HG03432 (cell line): Measurements from ENCODE around the gene NDUFA13.

Experiments
- ATAC-seq: cut with Tn5 transposase; IDR thresholded peaks from one replicate; pipeline ENCODE4 v1.9.1; 2021; ENCODE audit warnings: mild to moderate bottlenecking, moderate library complexity; ENCODE audit not compliant: unreplicated experiment

NDUFA13 gene

DNA sequence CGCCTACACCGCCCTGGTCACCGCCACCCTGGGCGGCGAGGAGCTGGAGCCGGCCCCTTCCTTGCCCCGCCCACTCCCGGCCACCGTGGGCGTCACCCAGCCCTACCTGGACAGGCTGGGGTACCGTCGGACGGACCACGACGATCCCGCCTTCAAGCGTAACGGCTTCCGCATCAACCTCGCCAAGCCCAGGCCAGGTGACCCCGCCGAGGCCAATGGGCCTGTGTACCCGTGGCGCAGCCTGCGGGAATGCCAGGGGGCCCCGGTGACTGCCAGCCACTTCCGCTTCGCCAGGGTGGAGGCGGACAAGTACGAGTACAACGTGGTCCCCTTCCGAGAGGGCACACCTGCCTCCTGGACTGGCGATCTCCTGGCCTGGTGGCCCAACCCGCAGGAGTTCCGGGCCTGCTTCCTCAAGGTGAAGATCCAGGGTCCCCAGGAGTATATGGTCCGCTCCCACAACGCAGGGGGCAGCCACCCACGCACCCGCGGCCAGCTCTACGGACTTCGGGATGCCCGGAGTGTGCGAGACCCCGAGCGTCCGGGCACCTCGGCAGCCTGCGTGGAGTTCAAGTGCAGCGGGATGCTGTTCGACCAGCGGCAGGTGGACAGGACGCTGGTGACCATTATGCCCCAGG is 29.0 kb downstream of the NDUFA13 start:
- no peak for ATAC-seq

- no peak for ATAC-seq
Measured at GRCh38 chr19:19545707-19546106, 29.7 kb downstream of the NDUFA13 start.

GRCh38 chr19:19546751-19547162 is 30.7 kb downstream of the NDUFA13 start:
- ATAC-seq, result no peak

- ATAC-seq, result no peak
Measured at GRCh38 chr19:19547674-19548336, 31.8 kb downstream of the NDUFA13 start.

- no peak for ATAC-seq
Measured at GRCh38 chr19:19548915-19549759, 33.1 kb downstream of the NDUFA13 start.

- no peak for ATAC-seq
Measured at GRCh38 chr19:19549804-19550464, 33.9 kb downstream of the NDUFA13 start.

- ATAC-seq, result no peak
Measured at GRCh38 chr19:19550485-19550929, 34.5 kb downstream of the NDUFA13 start.

DNA sequence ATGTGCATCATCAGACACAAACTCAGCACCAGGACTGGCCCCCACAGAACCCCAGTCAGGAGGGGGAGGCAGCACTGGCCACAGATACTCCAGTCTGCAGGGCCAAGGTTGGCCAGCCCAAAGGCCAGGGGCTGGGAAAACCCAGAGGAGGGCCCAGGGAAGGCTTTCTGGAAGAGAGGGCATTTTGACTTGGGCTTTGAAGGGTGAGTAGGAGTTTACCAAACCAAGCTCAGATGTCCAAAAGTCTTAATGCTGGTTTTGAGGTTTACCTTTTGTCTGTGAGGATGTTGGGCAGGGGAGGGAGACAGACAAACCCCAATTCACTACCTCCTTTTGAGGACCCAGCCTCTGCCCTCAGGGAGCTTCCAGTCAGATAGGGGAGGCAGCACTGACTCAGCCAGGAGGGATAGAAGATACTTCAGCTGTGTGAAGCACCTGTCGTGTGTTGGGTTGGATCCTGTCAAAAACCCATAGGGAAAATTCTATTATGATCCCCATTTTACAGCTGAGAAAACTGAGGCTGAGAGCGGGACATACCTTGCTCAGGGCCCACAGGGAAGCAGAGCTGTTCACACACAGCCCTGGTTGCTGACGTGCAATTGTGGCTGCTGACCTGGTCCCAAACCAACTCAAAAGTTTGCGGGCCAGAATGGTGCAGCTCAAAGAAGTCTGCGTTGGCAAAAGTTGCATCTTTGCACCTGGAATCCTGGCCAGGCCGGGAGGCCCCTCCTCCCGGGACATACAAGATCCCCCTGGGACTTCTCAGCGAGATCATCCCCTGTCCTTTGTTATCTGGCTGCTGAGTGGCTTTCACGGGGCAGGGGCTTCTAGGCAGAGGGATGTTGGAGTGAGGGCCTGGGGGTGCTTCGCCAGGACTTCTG is 35.2 kb downstream of the NDUFA13 start:
- no peak for ATAC-seq

- ATAC-seq, result no peak
Measured at GRCh38 chr19:19551853-19552192, 35.8 kb downstream of the NDUFA13 start.

DNA sequence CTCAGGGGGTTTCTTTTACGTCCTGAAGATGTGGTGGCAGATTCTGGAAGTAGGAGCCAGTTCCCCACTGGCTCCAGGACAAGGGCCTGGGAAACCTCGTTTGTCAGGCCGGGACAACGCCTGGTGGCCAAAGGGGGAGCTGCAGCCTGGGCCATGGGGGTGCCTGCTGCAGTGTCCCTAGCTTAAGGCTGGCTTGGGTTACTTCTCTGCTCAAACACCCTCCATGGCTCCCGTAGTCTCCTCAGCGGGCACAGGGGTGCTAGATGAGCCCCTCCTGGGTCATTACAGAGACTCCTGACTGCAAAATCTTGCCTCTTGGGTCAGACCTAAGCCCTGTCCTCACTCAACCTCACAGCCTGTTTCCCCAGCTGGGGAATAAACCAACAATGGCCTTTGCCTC is 36.8 kb downstream of the NDUFA13 start:
- ATAC-seq, result no peak

GRCh38 chr19:19553670-19554069 is 37.6 kb downstream of the NDUFA13 start:
- no peak for ATAC-seq

DNA sequence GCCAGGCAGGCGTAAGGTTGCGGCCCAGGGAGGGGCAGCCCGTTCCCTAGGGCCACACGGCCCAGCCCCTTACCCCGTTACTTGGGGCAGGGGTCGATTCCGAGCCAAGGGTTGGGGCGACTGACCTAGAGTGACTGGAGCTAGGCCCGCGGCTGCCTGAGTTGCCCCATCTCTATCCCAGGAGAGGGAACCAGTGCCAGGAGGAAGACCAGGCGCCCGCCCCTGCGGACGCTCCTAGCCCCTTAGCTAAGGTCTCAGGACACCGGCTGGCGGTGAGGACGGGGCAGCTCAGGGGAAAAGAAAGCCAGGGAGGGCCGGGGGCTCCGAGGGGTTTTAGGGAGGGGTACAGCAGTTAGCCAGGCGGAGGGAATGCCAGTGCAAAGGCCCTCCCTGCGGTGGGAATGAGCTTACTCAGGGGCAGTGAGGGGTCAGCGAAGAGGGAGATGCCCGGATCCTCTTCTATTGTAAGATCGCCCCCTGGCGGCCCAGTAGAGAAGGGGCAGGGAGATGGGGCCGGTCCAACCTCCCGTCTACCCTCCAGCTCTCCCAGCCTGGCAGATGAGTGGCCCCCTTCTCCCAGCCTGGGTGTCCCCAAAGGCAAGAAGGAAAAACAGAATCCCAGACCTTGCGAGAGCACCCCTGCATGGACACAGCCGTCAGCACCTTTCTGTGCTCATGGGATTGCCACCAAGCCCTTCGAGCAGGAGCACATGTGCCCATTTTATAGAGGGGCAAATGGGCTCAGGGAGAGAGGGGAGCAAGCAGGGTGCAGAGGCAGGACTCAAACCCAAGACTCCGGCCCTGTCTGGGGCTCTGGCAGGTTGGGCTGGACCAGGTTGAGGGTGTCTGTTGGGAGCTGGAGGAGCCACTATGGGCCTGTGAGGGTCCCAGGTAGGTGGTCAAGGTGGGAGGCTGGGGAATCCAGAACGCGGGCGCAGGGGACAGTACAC is 38.3 kb downstream of the NDUFA13 start:
- ATAC-seq, result no peak

DNA sequence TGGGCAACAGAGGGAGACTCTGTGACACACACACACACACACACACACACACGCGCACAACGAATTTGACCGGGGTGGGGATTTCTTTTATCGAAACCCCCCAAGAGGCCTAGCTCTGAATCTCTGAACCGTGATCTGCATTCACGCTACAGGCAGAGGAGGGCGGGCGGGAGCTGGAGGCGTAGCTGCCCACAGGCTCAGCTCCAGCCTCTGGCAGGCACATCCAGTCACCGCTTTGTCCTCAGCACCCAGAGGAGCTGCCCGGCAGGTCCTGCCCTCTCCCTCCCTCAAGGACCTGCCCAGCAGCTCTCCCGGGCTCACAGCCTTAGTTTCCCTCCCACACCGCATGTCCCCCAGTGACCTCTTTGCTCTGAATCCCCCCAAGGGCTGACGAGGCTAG is 42.0 kb downstream of the NDUFA13 start:
- no peak for ATAC-seq

DNA sequence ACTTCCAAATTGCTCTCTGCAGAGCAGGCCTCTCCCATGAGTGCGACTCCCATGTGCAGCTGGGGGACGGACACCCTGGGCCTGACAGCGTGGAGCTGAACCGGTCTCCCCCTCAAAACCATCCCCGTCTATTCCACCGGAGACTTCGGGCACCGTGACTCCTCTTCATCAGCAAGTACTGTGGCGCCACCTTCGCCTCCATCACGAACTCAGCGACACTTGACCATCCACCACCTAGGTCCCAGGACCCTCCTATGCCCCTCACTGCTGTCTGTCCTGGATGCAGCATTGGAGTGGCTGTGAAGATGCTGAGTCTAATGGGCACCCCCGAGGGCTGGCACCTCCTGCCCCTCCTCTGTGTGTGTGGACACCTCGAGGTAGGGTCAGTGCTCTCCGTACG is 42.6 kb downstream of the NDUFA13 start:
- ATAC-seq, result no peak

GRCh38 chr19:19559931-19560330 is 43.9 kb downstream of the NDUFA13 start:
- no peak for ATAC-seq

DNA sequence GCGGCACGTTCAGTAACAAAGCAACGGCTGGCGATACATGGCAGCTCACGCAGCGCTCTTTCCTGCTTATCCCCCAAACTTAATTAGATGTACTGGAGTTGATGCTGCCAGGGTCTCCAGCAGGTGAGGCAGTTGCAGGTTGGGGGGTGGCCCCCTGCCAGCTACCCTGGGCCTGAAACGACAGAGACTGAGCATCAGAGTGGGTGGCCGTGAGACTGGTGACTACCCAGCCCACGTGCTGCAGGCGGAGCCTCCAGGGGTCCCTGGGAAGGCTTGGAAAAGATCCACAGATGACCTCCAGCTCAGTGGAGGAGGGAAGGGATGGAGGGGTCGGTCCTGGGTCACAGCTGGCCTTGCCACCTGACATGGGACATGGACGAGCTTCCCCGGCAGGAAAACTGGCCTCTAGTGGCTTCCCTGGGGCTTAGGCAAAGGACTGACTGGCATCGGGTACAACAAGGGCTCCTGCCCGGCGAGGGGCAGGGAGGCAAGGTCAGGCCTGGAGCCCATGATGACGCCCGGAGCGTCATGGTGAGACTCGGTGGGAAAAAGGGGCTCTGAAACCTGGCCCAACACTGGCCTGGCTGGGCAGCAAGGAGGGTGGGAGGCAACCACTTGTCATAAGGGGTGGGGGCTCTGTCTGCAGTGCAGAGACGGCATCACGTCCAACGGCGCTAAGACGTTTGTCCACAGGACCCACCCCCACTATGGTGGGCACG is 46.1 kb downstream of the NDUFA13 start:
- no peak for ATAC-seq

DNA sequence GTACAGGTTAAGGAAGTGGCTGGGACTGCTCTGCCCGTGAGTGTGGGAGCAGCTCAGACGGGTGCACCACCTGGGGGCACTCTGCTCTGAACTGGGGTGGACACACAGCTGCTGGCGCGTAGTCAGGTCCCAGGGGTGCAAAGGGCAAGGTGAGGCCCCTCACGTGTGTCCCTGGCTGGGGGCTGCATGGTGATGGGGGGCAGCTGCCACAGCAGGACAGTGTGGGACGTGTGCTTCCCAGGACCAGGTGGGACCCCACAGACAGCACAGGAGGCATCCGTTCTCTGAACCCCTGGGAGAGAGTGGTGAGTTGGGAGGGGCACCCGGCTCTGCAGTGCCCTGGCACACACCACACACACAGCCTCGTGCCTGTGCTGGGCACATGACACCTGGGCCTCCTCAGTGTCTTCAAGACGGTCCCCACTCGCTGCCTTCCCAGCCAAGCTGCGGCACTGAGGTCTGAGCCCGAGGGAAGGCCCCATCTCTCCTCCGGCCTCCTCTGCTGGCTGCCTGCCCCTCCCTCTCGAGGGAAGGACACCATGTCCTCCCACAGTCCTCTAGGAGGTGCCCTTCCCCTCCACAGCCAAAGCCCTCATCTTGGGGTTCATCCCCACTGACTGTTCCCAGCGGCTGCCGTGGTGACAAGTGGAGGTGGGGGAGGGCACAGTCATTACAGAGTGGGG is 46.8 kb downstream of the NDUFA13 start:
- no peak for ATAC-seq

DNA sequence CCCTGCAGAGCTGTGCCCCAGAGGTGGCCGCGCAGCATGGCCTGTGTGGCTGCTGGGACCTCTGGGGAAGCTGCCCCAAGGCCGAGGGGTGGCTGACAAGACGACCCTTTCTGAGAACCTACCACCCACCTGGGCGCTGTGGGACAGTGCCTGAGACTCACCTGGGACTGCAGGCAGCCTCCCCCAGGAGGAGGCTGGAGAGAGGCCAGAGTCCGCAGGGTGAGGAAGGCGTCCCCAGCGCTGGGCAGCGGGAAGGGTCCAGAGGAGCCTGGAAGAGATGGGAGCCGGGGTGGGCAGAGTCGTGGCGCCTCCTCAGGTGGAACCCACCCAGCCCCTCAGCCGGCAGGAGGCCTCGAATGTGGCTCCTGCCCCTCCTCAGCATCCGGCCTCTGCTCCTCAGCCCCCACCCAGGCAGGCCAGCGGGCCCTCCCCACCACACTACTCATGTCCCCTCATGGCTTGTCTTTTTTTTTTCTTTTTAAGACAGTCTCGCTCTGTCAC is 47.4 kb downstream of the NDUFA13 start:
- no peak for ATAC-seq
